DND-41 (cell line): ENCODE results near the gene MIDN.

Source experiments
- EZH2 ChIP-seq: IDR thresholded peaks from 3 replicates; pipeline ENCODE4 v1.6.1; 2012; ENCODE audit warnings: borderline replicate concordance, low read depth, mild to moderate bottlenecking, moderate library complexity, low read length, inconsistent platforms; ENCODE audit not compliant: severe bottlenecking
- TF ChIP-seq, protein P1 (sequence below): IDR thresholded peaks from 2 replicates; pipeline ENCODE4 v1.5.1; 2012; ENCODE audit warnings: borderline replicate concordance, low read length, moderate library complexity, mild to moderate bottlenecking; ENCODE audit not compliant: poor library complexity, severe bottlenecking; ENCODE audit errors: extremely low read depth

DNA sequence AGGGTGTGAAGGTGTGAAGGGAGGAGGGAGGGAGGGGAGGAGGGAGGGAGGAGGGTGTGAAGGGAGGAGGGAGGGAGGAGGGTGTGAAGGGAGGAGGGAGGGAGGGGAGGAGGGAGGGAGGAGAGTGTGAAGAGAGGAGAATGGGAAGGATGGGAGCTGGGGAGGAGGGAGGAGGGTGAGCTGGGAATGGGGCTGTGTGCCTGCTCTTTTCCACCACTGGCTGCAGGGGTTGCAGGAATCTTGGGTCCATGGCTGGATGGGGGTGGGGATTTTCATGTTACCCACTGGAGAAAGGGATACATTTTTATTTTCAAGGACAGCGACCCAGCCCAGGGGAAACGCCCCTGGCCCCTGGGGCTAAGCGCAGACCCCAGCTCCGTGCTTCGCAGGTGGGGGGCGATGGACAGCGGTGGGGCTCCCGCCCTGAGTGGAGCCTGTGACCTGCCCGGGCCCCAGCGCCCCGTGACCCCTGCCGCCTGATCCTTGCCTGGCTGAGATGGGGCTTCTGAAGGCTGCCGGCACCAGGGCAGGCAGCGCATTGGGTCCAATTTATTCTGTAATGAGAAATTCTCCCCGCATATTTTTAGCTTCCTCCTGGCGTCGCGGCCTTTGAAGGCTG is 34.3 kb downstream of the MIDN start:
- TF ChIP-seq, protein P1, sequence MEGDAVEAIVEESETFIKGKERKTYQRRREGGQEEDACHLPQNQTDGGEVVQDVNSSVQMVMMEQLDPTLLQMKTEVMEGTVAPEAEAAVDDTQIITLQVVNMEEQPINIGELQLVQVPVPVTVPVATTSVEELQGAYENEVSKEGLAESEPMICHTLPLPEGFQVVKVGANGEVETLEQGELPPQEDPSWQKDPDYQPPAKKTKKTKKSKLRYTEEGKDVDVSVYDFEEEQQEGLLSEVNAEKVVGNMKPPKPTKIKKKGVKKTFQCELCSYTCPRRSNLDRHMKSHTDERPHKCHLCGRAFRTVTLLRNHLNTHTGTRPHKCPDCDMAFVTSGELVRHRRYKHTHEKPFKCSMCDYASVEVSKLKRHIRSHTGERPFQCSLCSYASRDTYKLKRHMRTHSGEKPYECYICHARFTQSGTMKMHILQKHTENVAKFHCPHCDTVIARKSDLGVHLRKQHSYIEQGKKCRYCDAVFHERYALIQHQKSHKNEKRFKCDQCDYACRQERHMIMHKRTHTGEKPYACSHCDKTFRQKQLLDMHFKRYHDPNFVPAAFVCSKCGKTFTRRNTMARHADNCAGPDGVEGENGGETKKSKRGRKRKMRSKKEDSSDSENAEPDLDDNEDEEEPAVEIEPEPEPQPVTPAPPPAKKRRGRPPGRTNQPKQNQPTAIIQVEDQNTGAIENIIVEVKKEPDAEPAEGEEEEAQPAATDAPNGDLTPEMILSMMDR: no peak
- no peak for TF ChIP-seq EZH2
